Measurements from ENCODE around the gene EXT2.

The EXT2 gene

DNA sequence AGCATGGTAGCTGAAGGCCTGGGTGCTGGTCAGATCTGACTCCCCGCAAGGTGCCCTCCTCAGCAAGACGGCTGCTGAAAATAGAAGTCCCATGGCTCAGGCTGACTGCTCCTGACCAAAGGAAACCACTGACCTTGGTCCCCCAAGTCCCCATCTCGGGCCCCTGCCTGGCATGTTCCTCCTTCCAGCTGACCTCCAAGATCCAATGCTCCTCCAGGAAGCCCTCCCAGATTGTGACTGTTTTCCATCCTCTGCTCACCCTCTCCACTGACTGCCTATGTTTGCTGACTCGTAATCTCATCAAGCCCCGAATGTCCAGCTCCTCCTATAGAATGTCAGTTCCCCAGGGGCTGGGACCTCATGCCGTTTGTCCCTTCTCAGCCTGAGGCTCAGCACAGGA, 184.0 kb downstream of the EXT2 start:
- in situ Hi-C loops (cut with MboI; ENCODE audit: low sequenced_read_pairs): loop anchor here (25.0 kb wide), 1 partner anchor 608 kb away; no protein-coding TSS in a partner anchor

DNA sequence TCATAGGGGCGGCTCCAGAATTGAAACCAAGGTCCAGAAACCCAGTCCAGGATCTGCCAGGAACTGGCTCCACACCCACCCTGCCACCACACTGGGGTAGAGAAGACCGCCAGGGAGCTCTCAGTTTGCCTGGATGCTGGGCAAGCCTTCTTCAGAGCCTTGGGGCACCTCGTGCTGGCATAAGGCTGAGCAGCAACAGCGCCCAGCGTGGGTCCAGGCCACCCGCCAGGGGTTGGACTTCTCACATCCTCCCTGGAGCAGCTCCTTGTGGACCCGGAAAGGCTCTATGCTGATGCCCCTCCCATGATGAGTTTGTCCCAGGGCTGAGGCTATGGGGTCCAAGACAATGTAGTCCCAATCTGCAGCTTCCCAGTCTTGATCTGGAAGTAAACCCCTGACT, 184.8 kb downstream of the EXT2 start:
- in situ Hi-C loops (cut with MboI; ENCODE audit: low sequenced_read_pairs): loop anchor here (10.0 to 25.0 kb wide), 2 partner anchors 265 to 607 kb away; no protein-coding TSS in a partner anchor

DNA sequence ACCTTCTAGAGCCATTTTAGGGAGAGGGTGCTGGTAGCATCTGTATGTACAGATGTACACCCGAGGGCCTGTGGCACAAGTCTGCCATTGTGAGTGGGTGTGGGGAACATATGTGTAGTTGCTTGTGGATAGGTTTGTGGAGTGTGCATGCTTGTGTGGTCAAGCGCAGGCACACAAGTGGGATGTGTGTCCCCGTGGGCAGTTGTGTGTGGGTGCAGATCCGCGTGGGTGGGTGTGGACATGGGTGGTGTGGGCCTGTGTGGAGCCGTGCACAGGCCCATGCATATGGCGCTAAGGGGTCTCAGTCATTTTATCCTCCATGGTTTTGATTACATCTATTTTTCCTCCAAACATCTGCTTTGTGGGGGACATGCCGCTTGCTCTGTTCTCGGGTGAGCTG, 185.7 kb downstream of the EXT2 start:
- in situ Hi-C loops (cut with MboI; ENCODE audit: low sequenced_read_pairs): loop anchor here (10.0 to 25.0 kb wide), 2 partner anchors 264 to 606 kb away; no protein-coding TSS in a partner anchor

DNA sequence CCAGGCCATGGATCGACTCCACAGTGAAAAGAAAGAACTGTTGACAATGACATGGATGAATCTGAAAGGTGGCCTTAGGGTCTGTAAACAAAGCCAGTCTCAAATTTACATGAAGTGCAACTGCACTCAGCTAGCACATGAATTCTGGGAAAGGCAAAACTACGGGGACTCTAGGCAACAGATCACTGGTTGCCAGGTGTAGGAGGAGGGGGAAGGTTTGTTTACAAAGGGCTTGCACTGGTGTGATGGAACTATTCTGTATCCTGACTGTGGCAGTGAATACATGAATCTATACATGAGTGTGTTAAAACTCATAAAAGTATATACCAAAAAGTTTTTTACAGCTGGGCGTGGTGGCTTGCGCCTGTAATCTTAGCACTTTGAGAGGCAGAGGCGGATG, 187.1 kb downstream of the EXT2 start:
- in situ Hi-C loops (cut with MboI; ENCODE audit: low sequenced_read_pairs): loop anchor here (10.0 to 25.0 kb wide), 2 partner anchors 262 to 605 kb away; no protein-coding TSS in a partner anchor

DNA sequence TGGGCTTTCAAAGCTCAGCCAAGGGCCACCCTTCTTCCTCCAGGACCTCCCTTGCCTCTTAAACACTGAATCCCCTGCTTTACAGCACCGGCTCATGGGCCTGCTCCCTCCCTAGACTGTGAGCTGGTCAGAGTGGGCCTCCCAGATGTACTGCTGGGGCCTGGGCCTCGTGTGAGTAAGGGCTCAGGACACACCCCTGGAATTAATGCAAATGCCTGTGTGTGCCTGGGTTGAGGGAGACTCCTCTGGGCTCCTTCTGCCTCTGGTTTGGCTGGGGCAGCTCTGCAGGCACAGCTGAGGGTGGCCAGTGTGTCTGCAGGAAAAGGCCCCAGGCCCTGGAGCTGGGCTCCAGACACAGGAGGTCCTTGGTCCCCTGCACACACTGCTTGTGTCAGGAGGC, 190.3 kb downstream of the EXT2 start:
- in situ Hi-C loops (cut with MboI; ENCODE audit: low sequenced_read_pairs): loop anchor here (10.0 to 25.0 kb wide), 2 partner anchors 259 to 602 kb away; no protein-coding TSS in a partner anchor

DNA sequence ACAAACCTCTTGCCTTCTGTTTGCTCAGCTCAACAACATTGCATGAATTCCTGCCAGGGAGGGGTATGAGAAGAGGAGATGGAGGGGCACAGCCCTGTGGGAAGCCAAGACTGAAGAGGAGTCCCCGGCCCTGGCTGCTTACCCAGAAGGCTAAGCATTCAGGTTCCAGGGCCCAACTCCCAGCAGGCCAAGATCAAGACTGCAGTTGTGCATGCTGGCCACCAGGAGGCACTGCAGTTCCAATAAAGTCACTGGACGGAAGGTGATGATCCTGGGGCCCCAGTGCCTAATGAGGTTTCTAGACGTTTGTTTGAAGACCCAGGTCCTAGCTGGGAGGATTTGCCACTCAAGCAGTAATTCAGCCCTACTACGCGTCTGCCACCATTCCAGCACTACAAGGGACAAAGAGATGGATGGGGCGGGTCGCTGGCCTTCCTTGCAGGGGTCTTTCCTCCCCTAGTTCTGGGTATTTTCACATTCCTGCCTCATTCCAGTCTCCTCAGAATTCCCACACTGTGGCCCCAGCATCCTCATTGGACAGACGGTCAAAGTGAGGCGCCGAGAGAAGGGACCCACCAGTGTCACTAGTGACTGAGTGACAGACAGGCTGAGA, 190.9 kb downstream of the EXT2 start:
- in situ Hi-C loops (cut with MboI; ENCODE audit: low sequenced_read_pairs): loop anchor here (10.0 to 25.0 kb wide), 2 partner anchors 258 to 601 kb away; no protein-coding TSS in a partner anchor

DNA sequence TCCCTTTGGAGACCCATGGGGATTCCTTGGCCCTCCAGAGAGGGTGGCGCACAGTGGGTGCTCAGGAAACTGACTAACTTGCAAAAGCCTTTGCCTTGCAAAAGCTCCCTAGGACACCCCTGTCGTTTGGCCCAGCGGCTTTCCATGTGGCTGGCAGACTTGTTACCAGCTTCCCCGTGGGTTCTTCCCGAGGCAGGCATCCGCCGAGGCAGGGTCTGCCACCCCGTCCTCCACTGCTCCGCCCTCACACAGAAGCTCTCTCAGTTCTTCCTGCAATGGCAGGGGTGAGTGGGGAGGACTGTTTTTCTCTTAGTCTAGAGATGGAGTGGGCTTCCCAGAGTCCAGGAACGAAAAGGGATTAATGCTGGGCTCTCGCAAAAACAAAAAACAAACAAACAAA, 191.4 kb downstream of the EXT2 start:
- in situ Hi-C loops (cut with MboI; ENCODE audit: low sequenced_read_pairs): loop anchor here (10.0 to 25.0 kb wide), 2 partner anchors 258 to 600 kb away; no protein-coding TSS in a partner anchor

DNA sequence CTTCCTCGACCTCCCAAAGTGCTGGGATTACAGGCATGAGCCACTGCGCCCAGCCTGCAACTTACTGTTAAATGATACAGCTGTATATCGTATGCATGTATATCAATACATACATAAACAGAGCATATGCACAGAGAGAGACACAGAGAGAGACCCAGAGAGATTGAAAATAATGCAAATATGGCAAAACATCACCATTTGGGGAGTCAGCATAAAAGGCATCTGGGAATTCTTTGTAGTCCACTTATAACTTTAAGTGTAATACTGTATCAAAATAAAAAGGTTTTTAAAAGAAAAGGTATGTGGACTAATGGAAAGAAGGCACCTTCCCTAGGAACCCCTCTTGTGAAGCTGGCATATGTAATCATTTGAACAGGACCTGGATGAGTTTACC, 192.7 kb downstream of the EXT2 start:
- in situ Hi-C loops (cut with MboI; ENCODE audit: low sequenced_read_pairs): loop anchor here (10.0 to 25.0 kb wide), 2 partner anchors 257 to 599 kb away; no protein-coding TSS in a partner anchor

DNA sequence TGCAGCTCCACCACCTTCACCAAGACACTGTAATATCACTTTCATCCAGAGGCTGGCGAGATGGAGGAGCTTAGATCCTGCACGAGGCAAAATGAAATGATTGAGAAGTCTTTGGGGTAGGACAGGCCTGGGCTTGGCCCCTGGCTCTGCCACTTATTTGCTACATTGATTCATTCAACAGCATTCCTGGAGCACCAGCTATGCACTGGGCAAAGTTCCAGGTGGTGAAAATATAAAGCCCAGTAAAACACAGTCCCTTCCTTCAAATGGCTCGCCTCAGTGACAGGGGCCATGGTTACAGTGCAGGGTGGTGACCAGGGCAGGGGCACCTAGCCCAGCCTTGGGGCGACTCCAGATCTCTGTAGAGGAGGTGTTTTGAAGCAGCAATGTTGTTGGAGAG, 194.7 kb downstream of the EXT2 start:
- in situ Hi-C loops (cut with MboI; ENCODE audit: low sequenced_read_pairs): loop anchor here (25.0 kb wide), 1 partner anchor 597 kb away; no protein-coding TSS in a partner anchor

All from HL-60/S4 treated with retinoic acid at 250 ng/mL for 4 days and 3 days (cell line).